K562 (cell line): Measurements from ENCODE around the gene TAPBPL. TPM values are rescaled to one million over a fixed set of nuclear protein-coding genes. Genes with fewer than 3 reads are reported as not detected.
A peak's percentile ranks its signal among the peaks of the same experiment; 100 is the strongest.

Source experiments
- CAMTA2 ChIP-seq: fragments of 250-450 bp; sonication (Bioruptor Pico); conservative IDR thresholded peaks from 2 replicates; pipeline ENCODE4 v1.5.1; 2022
- CEBPZ ChIP-seq: fragments of 150-350 bp; IDR thresholded peaks from 2 replicates; pipeline ENCODE4 v1.6.1; 2014; ENCODE audit warnings: low read depth, mild to moderate bottlenecking, low read length, borderline replicate concordance
- COPS2 ChIP-seq: fragments of 450-650 bp; conservative IDR thresholded peaks from 2 replicates; pipeline ENCODE4 v1.6.1; 2016; ENCODE audit warnings: mild to moderate bottlenecking, moderate library complexity
- E2F6 ChIP-seq, 2 experiments: IDR thresholded peaks; 2 replicates each; pipeline ENCODE4 v1.6.1; 2011; ENCODE audit warnings: borderline replicate concordance in 1 of 2, control low read depth in 1 of 2, low read depth in 1 of 2, low read length in 1 of 2, mild to moderate bottlenecking in 1 of 2, mixed read lengths in 1 of 2, moderate library complexity in 1 of 2; ENCODE audit not compliant: insufficient read depth in 1 of 2, insufficient read length in 1 of 2, poor library complexity in 1 of 2, severe bottlenecking in 1 of 2; ENCODE audit errors: extremely low read depth in 1 of 2
- EHMT2 ChIP-seq: fragments of 450-650 bp; IDR thresholded peaks from 2 replicates; pipeline ENCODE4 v1.6.1; 2018; ENCODE audit warnings: antibody characterized with exemption
- ELK3 ChIP-seq: fragments of 450-650 bp; formaldehyde crosslinking; IDR thresholded peaks from 2 replicates; pipeline ENCODE4 v1.4.0; 2020; ENCODE audit warnings: mild to moderate bottlenecking
- FOS ChIP-seq: IDR thresholded peaks from 3 replicates; pipeline ENCODE4 v1.6.1; 2011; ENCODE audit not compliant: insufficient read length; ENCODE audit errors: extremely low read depth
- FUS ChIP-seq: fragments of 200-400 bp; formaldehyde crosslinking; optimal IDR thresholded peaks from 2 replicates; pipeline ENCODE3; 2017; ENCODE audit warnings: low read depth, low read length
- HDAC6 ChIP-seq: IDR thresholded peaks from 2 replicates; pipeline ENCODE4 v1.6.1; 2012; ENCODE audit warnings: low read depth, mild to moderate bottlenecking, control low read depth, inconsistent platforms, low read length, moderate library complexity
- KLF16 ChIP-seq: IDR thresholded peaks from 2 replicates; pipeline ENCODE4 v1.6.1; 2016; ENCODE audit warnings: antibody characterized with exemption
- MAFK ChIP-seq: IDR thresholded peaks from 2 replicates; pipeline ENCODE4 v1.6.1; 2011; ENCODE audit warnings: low read length, improper control_type of control experiment
- NFIC ChIP-seq: fragments of 450-650 bp; IDR thresholded peaks from 2 replicates; pipeline ENCODE4 v1.6.1; 2017; ENCODE audit warnings: mild to moderate bottlenecking, inconsistent platforms
- POLR2AphosphoS2 ChIP-seq: IDR thresholded peaks from 2 replicates; pipeline ENCODE4 v1.6.1; 2012; ENCODE audit warnings: low read length, improper control_type of control experiment
- PRMT5 ChIP-seq: sonication (generic); formaldehyde crosslinking; IDR thresholded peaks from 2 replicates; pipeline ENCODE4 v1.5.0; 2020; ENCODE audit warnings: missing genetic modification reagents
- SETDB1 ChIP-seq: IDR thresholded peaks from one replicate; pipeline ENCODE4 v1.6.1; 2012; ENCODE audit warnings: low read length, control low read depth, inconsistent platforms
- SRSF7 ChIP-seq: fragments of 200-400 bp; formaldehyde crosslinking; optimal IDR thresholded peaks from 2 replicates; pipeline ENCODE3; 2017; ENCODE audit warnings: mild to moderate bottlenecking, low read depth, low read length
- ZBTB9 ChIP-seq: fragments of 450-650 bp; formaldehyde crosslinking; IDR thresholded peaks from 2 replicates; pipeline ENCODE4 v1.4.0; 2020; ENCODE audit warnings: mild to moderate bottlenecking, moderate library complexity
- ZNF561 ChIP-seq: fragments of 450-650 bp; formaldehyde crosslinking; conservative IDR thresholded peaks from 2 replicates; pipeline ENCODE4 v1.4.0; 2020; ENCODE audit warnings: mild to moderate bottlenecking, moderate library complexity
- ZNF639 ChIP-seq, 2 experiments: fragments of 200-800 bp in 1 of 2; sonication (Bioruptor generic) in 1 of 2; sonication (generic) in 1 of 2; formaldehyde crosslinking in 1 of 2; IDR thresholded peaks in 1 of 2; conservative IDR thresholded peaks in 1 of 2; 2 replicates each; pipeline versions ENCODE4 v1.5.0 to v1.6.1; 2016 to 2020; ENCODE audit warnings: missing compliant biosample characterization in 1 of 2, missing genetic modification characterization in 1 of 2, missing genetic modification reagents in 1 of 2
- polyA plus RNA-seq, 8 experiments: library from polyadenylated mRNA; depleted of rRNA in 4 of 8; stranded (reverse) in 5 of 8; unstranded in 3 of 8; fragments of >200 nt; fragmentation: Nextera tagmentation in 2 of 8; fragmentation: Illumina TruSeq in 1 of 8; extraction: Ambion mirVana in 2 of 8; extraction: Trizol in 1 of 8; gene quantifications; 2 replicates each; pipeline versions ENCODE4 v1.2.1 to v1.2.3, GENCODE V29; 2011 to 2014; ENCODE audit warnings: inconsistent platforms in 1 of 8, missing spikeins in 1 of 8
- total RNA-seq, 7 experiments: library from RNA; depleted of rRNA in 6 of 7; stranded (reverse); fragments of >200 nt in 6 of 7; fragmentation: Illumina TruSeq in 2 of 7; extraction: Trizol in 2 of 7; gene quantifications; 2 replicates each; pipeline versions ENCODE4 v1.2.1 to v1.2.3, GENCODE V29; 2011 to 2021; ENCODE audit warnings: low replicate concordance in 1 of 7

TAPBPL gene
- total and polyA plus RNA-seq, 9 of the 15 experiments (the other 6 are each of a cell fraction or from before 2014, with no cell fraction given), result 0.29 to 1.6 (median 0.45) TPM

- no peak for TF ChIP-seq FOS
- TF ChIP-seq HDAC6, result no peak
- TF ChIP-seq NFIC, result peak; percentile 87
- no peak for TF ChIP-seq ZBTB9 (CRISPR knock-in tag)
- TF ChIP-seq FUS, result no peak
- no peak for TF ChIP-seq CAMTA2 (CRISPR knock-in tag)
- TF ChIP-seq ZNF561, result no peak
- no peak for TF ChIP-seq CEBPZ
- no peak for TF ChIP-seq ELK3 (CRISPR knock-in tag)
- peak in 1 of 2 experiments; percentile 35 for TF ChIP-seq E2F6 (IDR thresholded peaks at IDR 0.05; ENCODE audit: borderline replicate concordance in 1 of 2, extremely low read depth in 1 of 2, insufficient read depth in 1 of 2, insufficient read length in 1 of 2, low read depth in 1 of 2, low read length in 1 of 2, poor library complexity in 1 of 2, severe bottlenecking in 1 of 2)
- TF ChIP-seq POLR2AphosphoS2, result no peak
- TF ChIP-seq COPS2, result no peak
- TF ChIP-seq ZNF639 (CRISPR knock-in tag; conservative IDR thresholded peaks at IDR 0.05 in 1 of 2, IDR thresholded peaks at IDR 0.05 in 1 of 2), result no peak
- TF ChIP-seq MAFK, result peak; percentile 89
- no peak for TF ChIP-seq SRSF7
- no peak for TF ChIP-seq SETDB1
- peak; percentile 24; the same call in 1 of the 2 replicates for TF ChIP-seq KLF16
- TF ChIP-seq EHMT2, result no peak
- TF ChIP-seq PRMT5 (CRISPR knock-in tag), result no peak
Measured at GRCh38 chr12:6430124-6430989, 21.5 kb upstream of the TAPBPL start (continued).
